Mesangial cell (primary cell): ENCODE results near the gene MYNN. TPM values are rescaled to one million over a fixed set of nuclear protein-coding genes. Genes with fewer than 3 reads are reported as not detected.

Source experiments
- total RNA-seq: library from RNA; depleted of rRNA; stranded (reverse); fragments of >200 nt; gene quantifications from 2 replicates; pipeline ENCODE4 v1.2.3, GENCODE V29; 2015

Gene MYNN
- total RNA-seq, result 11.2 and 11.3 TPM in 2 replicates

DNA sequence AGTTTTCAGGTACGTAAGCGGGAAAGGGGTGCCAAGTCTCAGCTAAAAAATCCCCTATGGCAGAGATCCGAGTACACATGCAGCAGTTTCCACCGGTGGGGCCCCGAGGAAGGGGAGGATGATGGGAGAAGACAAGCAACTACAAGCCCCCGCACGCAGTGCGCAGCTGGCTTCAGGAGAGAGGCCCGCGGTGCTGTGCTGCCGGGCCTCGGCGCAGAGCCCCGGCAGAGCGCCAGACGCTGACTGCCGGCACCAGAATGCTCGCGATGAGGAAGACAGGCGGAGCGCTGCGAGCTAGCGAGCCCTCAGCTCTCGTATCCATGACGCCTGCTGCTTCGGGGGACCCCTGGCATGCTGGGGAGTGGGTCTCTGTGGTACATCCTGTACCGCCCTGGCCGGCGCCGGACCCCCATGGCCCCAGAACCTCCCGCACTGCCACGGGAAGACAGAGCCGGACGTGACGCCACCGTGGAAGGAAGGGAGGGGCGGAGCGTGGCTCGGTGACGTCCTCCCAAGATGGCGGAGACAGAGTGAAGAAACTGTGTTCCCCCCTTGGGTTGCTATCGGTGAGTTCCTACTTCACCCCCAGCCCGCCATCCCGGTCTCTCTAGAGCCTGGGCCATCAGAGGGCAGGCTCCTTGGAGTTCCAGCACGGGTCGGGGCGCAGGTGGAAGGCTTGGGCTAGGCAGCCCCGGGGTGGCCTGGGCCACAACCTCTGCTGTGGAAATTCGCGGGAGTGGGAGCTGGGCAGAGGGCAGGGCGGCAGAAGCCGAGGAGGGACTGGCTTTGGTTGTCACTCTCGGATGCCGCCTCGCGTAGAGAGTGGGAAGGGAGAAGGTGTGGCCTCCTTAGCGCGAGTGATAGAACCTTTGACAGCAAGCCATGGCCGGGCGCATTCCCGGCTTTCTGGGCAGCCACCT is at the start of gene MYNN:
MYNN (plus strand) TSS at position 500 of the 920 bp plus-strand sequence. CDS start 900 bp downstream, outside the sequence.

DNA sequence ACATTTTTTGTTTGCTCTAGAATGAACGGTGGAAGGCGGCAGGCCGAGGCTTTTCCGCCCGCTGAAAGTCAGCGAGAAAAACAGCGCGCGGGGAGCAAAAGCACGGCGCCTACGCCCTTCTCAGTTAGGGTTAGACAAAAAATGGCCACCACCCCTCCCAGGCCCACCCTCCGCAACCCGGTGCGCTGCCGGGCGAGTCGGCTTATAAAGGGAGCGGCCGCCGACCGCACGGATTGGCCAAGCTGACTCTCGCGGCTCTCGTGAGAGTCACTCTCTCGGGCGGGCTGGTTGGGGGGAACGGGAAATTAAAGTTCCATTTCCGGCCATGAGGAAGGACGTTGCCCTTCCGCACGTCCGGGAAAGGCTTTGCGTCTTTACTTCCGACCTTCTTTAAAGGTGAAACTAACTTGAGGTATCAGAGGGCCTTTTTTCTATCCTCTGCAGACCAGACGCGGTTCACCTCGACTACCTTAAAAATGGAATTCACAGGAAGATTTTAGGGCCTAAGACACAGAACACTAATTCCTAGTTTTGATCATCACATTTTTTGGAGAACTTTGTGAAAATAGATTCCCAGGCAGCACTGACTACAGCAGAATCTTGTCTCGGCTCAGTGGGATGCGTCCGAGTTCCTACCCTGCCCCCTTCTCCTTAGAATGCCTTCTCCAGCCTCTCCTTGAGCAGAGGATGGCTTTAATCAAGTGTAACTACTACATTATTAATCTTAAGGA is 8.1 kb upstream of the MYNN start, which contains the start of gene TERC:
TERC (minus strand) TSS at position 179 of the 731 bp plus-strand sequence.

DNA sequence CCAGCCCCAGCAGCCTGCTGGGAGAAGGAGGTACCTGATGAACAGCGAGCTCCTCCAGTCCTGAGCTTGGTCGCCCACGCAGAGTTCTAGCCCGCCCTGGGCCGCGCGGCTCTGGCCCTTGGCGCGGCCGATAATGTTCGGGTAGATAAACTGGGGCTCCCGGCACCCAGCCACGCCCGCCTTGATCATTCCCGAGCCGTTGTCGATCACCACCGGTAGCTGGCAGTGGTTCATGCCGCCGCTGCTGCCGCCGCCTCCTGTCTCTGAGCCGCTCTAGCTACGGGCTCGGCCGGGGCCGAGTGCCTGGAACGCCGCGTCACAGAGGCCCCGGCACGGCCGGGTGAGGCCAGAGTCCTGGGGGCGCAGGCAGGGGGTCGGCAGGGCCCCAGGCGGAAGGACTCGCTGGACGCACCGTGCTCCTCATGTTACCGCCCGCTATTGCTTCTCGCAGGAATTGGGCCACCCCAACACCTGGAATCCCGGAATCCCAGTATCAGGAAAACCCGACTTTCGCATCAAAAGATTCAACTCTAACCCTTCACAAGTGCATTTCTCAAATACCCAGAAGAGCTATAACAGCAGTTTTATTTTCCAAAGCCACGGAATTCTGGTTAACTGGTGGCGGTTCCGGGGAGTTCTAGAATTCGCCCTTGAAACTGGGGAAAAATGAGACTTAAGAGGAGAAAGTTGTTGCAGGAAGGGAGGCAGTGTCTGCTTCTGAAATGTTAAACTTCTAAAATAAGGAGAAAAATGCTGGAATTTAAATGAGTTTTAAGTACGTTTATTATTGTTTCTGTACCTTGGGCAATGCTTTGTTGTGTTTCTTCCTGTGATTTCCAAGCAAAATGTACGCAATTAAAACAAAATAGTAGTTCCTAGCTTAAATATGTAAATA is 3.7 kb upstream of the MYNN start, which contains the start of gene ACTRT3:
ACTRT3 (minus strand) TSS at position 275 of the 895 bp plus-strand sequence; CDS start at position 234, 41 bp downstream.

DNA sequence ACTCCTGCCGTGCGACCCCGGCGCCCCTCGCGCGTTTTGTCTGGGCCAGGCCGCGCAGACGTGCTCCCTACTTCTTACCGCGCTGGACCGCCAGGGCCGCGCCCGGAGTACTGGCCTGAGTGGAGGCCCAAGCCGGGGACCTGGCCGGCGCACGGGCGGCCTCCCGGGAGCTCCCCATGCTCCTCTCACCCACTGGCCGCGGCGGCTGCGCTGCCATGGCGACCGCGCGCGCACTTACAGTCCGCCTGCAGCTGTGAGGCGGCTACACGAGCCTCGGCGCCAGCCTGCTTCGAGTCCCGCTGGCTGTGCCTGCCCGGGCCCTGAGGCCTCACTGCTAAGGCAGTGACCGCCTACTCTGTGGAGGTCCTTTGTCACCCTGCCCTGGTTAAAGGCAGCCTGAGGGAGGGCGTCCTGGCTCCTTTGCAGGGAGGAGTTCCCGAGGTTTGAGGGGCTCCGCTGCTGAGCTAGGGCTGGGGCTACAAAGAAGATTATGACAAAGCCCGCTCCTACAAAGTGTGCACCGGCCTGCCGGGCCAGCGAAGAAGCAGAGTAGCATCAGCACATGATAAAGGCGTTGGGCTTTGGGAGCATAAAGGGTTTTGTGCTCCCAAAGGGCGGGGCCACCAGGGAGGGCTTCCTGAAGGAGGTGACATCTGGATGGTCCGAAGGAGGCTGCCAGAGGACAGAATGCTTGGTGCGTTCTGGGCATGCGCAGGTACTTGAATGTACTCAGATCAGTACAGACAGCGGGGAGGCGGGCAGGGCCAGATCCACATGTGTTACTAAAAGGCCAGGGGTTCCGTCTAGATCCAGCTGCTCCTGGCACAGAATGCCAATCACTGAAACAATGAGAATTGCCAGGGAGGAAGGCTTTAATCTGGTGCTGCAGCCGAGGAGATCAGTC is 39.4 kb downstream of the MYNN start, which contains the start of the genes LRRC34 and LRRIQ4:
LRRC34 (minus strand) TSS at position 573 of the 904 bp plus-strand sequence; CDS start at position 217, 356 bp downstream.
LRRIQ4 (plus strand) TSS at position 539 of the 904 bp plus-strand sequence. CDS start 9,052 bp downstream, outside the sequence.

Other genes with a start within 250 kb of the MYNN start
- 2.8 and 9.1 TPM in 2 replicates for gene MECOM, start 109.7 kb upstream of the MYNN start, total RNA-seq
- 67.2 and 103 TPM in 2 replicates for gene TERC, start 8.3 kb upstream of the MYNN start, total RNA-seq
- 2.6 and 3.3 TPM in 2 replicates for gene ACTRT3, start 3.8 kb upstream of the MYNN start, total RNA-seq
- gene LRRIQ4, start 39.5 kb downstream of the MYNN start, total RNA-seq, result not detected in 2 replicates
- gene LRRC34, start 39.5 kb downstream of the MYNN start, total RNA-seq, result 1.1 and 4.6 TPM in 2 replicates
- gene LRRC31, start 96.5 kb downstream of the MYNN start, total RNA-seq, result not detected in 2 replicates
- gene SAMD7, start 138.2 kb downstream of the MYNN start, total RNA-seq, result not detected in 2 replicates
- 12.1 and 14.6 TPM in 2 replicates for gene SEC62, start 193.4 kb downstream of the MYNN start, total RNA-seq